Hematopoietic multipotent progenitor cell (in vitro differentiated cells): ENCODE data around the gene SPEM1. TPM values are rescaled to one million over a fixed set of nuclear protein-coding genes. Genes with fewer than 3 reads are reported as not detected.

ENCODE experiments used
- DNase-seq, 3 donors: peaks; one replicate each; pipeline ENCODE4 v3.0.0-alpha.2; 2011 to 2015; ENCODE audit warnings: low read depth in 2 of 3, low spot score in 2 of 3
- total RNA-seq: library from RNA; depleted of rRNA; stranded (reverse); fragments of >200 nt; gene quantifications from one replicate; pipeline ENCODE4 v1.2.3, GENCODE V29; 2012

Gene SPEM1
- total RNA-seq, 1 donor: not detected

DNA sequence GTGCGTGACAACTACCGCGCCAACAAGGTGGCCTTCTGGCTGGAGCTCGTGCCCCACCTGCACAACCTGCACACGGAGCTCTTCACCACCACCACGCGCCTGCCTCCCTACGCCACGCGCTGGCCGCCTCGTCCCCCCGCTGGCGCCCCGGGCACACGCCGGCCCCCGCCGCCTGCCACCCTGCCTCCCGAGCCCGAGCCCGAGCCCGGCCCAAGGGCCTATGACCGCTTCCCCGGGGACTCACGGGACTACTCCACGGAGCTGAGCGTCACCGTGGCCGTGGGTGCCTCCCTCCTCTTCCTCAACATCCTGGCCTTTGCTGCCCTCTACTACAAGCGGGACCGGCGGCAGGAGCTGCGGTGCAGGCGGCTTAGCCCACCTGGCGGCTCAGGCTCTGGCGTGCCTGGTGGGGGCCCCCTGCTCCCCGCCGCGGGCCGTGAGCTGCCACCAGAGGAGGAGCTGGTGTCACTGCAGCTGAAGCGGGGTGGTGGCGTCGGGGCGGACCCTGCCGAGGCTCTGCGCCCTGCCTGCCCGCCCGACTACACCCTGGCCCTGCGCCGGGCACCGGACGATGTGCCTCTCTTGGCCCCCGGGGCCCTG, 3.0 kb upstream of the SPEM1 start:
- no peak for DNase-seq

GRCh38 chr17:7418472-7419152, 1.5 kb upstream of the SPEM1 start:
- no peak for DNase-seq

- no peak for DNase-seq
Observed at GRCh38 chr17:7421186-7421585, 1.1 kb downstream of the SPEM1 start.

- DNase-seq: no peak
Observed at GRCh38 chr17:7423679-7424078, 3.6 kb downstream of the SPEM1 start.

GRCh38 chr17:7425316-7425715, 5.2 kb downstream of the SPEM1 start, which contains the start of gene SPEM2:
Gene SPEM2 (plus strand): TSS chr17:7425616. CDS start chr17:7425689, 73 bp downstream.
- DNase-seq: no peak

- no peak for DNase-seq
Observed at GRCh38 chr17:7425756-7426155, 5.6 kb downstream of the SPEM1 start.

GRCh38 chr17:7426203-7426863, 6.2 kb downstream of the SPEM1 start:
- no peak for DNase-seq

- no peak for DNase-seq
Observed at GRCh38 chr17:7426896-7427489, 6.9 kb downstream of the SPEM1 start.

GRCh38 chr17:7427549-7427948, 7.4 kb downstream of the SPEM1 start:
- no peak for DNase-seq

DNA sequence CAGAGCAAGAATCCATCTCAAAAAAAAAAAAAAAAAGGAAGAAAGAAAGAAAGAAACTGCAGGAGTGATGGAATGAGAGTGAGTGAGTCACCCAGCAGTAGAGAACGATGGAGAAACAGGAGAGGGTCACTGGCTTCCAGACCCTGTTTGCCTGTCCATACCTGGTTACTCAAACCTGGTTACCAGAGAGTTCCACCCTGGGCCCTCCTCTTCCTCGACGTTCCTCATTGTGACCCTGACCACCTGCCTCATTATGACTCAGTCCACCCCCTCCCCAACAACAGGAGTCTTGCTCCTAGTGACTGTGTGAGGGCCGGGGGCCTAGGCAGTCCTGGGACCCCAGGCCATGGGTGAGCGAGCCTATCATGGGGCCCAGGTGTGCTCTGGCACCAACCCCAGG, 8.4 kb downstream of the SPEM1 start, which contains the start of gene SPEM3:
Gene SPEM3 (plus strand): TSS at position 301 of the 400 bp plus-strand sequence. CDS start 46 bp downstream, at position 347.
- no peak for DNase-seq

DNA sequence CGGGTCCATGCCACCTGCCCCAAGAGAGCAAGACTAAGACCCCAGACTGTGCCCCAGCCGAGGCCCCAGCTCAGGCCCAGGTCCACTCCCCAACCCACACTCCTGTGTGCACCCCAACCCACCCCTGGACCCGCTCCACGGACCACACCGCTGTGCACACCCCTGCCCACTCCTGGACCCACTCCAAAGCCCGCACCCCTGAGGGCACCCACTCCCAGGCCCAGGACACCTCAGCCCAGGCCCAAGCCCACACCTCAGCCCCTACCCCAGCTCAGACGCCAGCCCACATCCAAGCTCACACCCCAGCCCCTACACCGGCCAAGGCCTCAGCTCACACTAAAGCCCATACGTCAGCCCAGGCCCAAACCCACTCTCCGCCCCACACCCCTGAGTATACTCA, 9.6 kb downstream of the SPEM1 start:
- DNase-seq: no peak

DNA sequence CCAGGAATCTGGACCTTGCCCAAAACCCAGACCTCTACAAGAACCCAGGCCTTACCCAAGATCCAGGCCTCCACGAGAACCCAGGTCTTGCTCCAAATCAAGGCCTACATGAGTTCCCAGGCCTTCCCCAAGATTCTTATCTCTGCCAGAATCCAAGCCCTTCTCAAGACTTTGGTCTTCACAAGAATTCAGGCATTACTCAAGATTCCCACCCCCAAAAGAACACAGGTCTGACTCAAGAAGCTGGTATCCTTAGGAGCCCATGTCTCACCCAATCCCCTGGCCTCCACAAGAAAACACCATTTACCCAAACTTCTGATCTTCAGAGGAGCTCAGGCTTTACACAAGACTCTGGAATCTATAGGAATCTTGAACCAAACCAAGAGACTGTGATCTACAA, 11.1 kb downstream of the SPEM1 start:
- DNase-seq: no peak

DNA sequence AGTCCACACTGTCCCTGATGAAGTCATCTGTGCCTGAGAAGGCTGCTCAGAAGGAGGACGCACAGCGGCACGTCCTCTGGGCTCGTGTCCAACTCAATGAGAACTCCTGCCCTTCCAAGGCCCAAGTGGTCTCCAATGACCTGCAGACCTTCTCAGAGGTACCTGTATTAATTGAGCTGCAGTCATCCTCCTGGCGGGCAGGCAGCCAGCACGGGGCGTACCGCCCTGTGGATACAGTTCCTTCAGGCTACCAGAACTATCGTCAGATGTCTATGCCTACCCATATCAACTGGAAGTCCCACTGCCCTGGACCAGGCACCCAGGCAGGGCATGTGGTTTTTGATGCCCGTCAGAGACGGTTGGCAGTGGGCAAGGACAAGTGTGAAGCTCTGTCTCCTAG, 12.2 kb downstream of the SPEM1 start:
- DNase-seq: no peak

DNA sequence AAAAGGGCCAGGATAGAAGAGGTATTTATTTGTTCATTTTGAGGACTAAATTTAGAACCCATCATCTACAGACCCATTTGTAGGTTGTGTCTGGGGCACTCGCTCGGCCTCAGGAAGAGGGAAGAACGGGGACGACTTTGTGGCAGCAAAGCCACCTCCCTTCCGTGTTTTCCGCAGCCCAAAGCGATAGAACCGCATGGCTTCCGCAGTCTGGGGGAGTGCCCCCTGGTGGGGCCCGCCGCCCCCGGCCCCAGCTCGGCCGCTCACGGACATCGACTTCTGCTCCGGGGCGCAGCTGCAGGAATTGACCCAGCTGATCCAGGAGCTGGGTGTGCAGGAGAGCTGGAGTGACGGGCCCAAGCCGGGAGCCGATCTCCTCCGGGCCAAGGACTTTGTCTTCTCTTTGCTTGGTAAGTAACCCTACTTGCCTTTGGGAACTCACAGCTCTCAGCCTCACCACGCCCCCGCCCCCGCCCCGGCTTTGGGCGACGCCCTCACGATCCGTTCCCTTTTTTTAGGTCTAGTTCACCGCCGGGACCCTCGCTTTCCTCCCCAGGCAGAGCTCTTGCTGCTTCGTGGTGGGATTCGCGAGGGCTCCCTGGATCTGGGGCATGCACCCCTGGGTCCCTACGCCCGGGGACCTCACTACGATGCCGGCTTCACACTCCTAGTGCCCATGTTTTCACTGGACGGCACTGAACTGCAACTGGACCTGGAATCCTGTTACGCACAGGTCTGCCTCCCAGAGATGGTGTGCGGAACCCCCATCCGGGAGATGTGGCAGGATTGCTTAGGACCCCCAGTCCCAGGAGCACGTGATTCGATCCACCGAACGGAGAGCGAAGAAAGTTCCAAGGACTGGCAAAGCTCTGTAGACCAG, 15.8 kb downstream of the SPEM1 start:
- DNase-seq: peak in 2 of 3 donors; percentile 75 to 77

DNA sequence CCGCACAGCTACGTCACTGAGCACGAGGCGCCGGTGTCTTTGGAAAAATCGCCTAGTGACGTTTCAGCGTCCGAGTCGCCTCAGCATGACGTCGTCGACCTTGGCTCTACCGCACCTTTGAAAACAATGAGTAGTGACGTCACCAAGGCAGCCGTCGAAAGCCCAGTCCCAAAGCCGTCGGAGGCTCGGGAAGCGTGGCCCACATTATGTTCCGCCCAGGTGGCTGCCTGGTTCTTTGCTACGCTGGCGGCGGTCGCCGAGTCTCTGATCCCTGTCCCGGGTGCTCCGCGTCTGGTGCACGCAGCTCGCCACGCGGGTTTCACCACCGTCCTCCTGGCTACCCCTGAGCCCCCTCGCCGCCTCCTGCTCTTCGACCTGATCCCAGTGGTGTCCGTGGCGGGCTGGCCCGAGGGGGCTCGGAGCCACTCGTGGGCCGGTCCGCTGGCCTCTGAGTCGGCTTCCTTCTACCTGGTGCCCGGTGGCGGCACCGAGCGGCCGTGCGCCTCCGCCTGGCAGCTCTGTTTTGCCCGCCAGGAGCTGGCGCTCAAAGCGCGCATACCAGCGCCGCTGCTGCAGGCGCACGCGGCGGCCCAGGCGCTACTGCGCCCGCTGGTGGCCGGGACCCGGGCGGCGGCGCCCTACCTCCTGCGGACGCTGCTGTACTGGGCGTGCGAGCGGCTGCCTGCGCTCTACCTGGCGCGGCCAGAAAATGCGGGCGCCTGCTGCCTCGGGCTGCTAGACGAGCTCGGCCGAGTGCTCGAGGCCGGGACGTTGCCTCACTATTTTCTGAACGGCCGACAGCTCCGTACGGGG, 16.6 kb downstream of the SPEM1 start:
- DNase-seq: peak; percentile 71 to 85 (median 85)

- no peak for DNase-seq
Observed at GRCh38 chr17:7437369-7437863, 17.3 kb downstream of the SPEM1 start.

- DNase-seq: peak in 2 of 3 donors; percentile 57 to 61
Observed at GRCh38 chr17:7437950-7438614, 18.0 kb downstream of the SPEM1 start.

DNA sequence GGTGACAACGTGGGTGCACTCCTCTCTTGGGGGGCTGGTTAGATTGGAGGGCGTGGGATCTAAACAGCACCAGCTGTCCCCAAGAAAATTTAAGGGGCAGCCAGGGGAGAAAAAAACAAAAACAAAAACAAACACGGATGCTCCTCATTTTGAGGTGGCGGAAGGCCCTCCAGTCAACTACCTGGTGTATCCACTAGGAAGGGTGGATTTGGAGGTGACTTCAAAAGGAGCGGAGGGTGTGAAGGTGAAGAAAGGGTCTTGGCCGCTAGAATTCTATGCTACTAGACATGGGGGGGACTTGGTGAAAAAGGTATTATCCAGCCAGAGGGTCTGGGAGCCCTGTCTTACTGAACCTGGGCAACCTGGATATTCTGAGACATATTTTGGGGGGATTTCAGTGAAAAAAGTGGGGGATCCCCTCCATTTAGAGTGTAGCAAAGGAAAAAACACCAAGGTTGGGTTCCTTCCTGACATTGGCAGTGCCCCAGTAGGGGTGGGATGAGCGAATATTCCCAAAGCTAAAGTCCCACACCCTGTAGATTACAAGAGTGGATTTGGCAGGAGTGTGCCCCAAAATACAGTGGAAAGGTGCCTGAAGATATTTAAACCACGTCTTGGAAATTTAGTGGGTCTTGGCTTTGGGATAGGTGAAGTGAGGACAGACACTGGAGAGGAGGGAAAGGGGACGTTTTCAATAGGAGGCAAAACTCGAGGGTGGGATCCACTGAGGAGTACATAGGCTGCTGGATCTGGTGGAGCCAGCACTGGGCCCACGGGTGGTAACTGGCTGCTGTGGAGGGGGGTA, 18.7 kb downstream of the SPEM1 start:
- no peak for DNase-seq
